Smooth muscle cell (in vitro differentiated cells): Measurements from ENCODE around the gene TFB1M. TPM values are rescaled to one million over a fixed set of nuclear protein-coding genes. Genes with fewer than 3 reads are reported as not detected.
"Not testable (repeated sequence)": the region's sequence is repeated elsewhere in the genome, so short reads cannot be mapped to it uniquely, and the experiment has no call there.

Experiments
- DNase-seq: peaks from one replicate; lab custom pipeline; 2025; ENCODE audit not compliant: unreplicated experiment; lab: John Stamatoyannopoulos, UW
- H2AFZ ChIP-seq: fragments of 200-600 bp; sonication (generic); 2 replicates; pipeline ENCODE4 v1.6.0; 2016; ENCODE audit warnings: antibody characterized with exemption, low read depth, mild to moderate bottlenecking
- H3F3A ChIP-seq: fragments of 200-600 bp; sonication (generic); 2 replicates; pipeline ENCODE4 v1.6.0; 2017; ENCODE audit warnings: antibody characterized with exemption, low read depth
- H3K27ac ChIP-seq: fragments of 200-600 bp; sonication (generic); 2 replicates; pipeline ENCODE4 v1.5.1; 2016; ENCODE audit warnings: low read depth, mild to moderate bottlenecking
- H3K27me3 ChIP-seq: fragments of 200-600 bp; sonication (generic); 2 replicates; pipeline ENCODE4 v1.6.1; 2016; ENCODE audit warnings: low read depth, mild to moderate bottlenecking
- H3K36me3 ChIP-seq: fragments of 200-600 bp; sonication (generic); 2 replicates; pipeline ENCODE4 v1.5.1; 2016; ENCODE audit warnings: low read depth
- H3K4me1 ChIP-seq: fragments of 200-600 bp; sonication (generic); 2 replicates; pipeline ENCODE4 v1.5.1; 2016; ENCODE audit warnings: low read depth
- H3K4me2 ChIP-seq: fragments of 200-600 bp; sonication (generic); 2 replicates; pipeline ENCODE4 v1.6.0; 2016; ENCODE audit warnings: mild to moderate bottlenecking
- H3K4me3 ChIP-seq: fragments of 200-600 bp; sonication (generic); 2 replicates; pipeline ENCODE4 v1.5.1; 2016; ENCODE audit warnings: mild to moderate bottlenecking
- H3K79me2 ChIP-seq: fragments of 200-600 bp; sonication (generic); 2 replicates; pipeline ENCODE4 v1.6.0; 2016; ENCODE audit warnings: low read depth, mild to moderate bottlenecking
- H3K9ac ChIP-seq: fragments of 200-600 bp; sonication (generic); 2 replicates; pipeline ENCODE4 v1.6.0; 2016; ENCODE audit warnings: low read depth
- H3K9me3 ChIP-seq: fragments of 200-600 bp; sonication (generic); replicated peaks from 2 replicates; pipeline ENCODE4 v1.5.1; 2016; ENCODE audit warnings: low read depth
- H4K20me1 ChIP-seq: fragments of 200-600 bp; sonication (generic); 2 replicates; pipeline ENCODE4 v1.6.0; 2016; ENCODE audit warnings: low read depth
- CTCF ChIP-seq: fragments of 200-600 bp; sonication (generic); IDR thresholded peaks from 2 replicates; pipeline ENCODE4 v1.5.1; 2017; ENCODE audit warnings: borderline replicate concordance, mild to moderate bottlenecking, antibody characterized with exemption; ENCODE audit not compliant: insufficient read depth, poor library complexity, severe bottlenecking
- WGBS: methylation state at CpG from one replicate; pipeline ENCODE4 v1.1.7; 2016; ENCODE audit warnings: low lambda C conversion rate; 5-methylcytosine and 5-hydroxymethylcytosine counted together
- polyA plus RNA-seq: library from polyadenylated mRNA; unstranded; fragments of >200 nt; fragmentation: Nextera tagmentation; extraction: Ambion mirVana; gene quantifications from 2 replicates; pipeline ENCODE4 v1.2.1, GENCODE V29; 2016
- total RNA-seq: library from RNA; depleted of rRNA; stranded (reverse); fragments of >200 nt; gene quantifications from 2 replicates; pipeline ENCODE4 v1.2.3, GENCODE V29; 2014

Gene TFB1M
- total and polyA plus RNA-seq, 2 experiments from 2014 or later: 12.1 to 16.9 TPM

DNA sequence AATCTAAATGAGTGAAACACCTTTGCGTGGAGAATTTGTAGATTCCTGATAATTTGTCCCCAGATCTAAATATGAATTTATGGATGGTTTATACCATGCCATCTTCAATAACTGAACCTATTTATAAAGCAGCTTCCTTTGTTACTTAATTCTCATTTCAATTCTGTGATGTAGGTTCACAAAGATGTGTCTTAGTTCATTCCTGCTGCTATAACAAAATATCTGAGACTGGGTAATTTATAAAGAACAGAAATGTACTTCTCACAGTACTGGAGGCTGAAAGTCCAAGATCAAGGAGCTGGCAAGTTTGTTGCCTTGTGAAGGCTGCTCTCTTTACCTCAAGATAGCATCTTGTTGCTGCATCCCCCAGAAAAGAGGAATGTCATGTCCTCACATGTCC, 2.1 kb upstream of the TFB1M start:
- Histone ChIP-seq H2AFZ (no peak overlapping the region), H3K27me3 (no peaks in the 10 kb centered on the region)

DNA sequence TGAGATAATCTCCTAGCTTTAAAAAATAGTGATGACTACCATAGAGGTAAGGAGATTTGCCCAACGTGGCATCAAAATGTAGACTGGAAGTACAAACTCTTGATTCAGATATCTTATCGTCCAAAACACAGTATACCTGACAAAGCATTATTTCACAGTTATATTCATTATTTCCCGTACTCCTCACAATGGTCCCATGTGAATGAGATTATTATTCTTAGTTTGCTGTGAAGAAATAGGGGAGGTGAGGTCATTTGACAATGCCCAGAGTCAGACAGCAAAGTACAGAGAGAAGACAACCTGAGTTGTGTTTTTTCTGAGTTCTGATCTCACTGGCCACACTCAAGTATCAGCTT, 1.2 kb upstream of the TFB1M start:
- no peak for TF ChIP-seq CTCF
- no peak for DNase-seq
- 72% methylated on average over 3 of the region's 3 CpGs for WGBS
- Histone ChIP-seq H2AFZ (peak overlapping the region; percentile 90), H3K9ac (peak overlapping the region; percentile 24), H3K4me3 (peak overlapping the region; percentile 89), H3K4me2 (peak overlapping the region; percentile 98), H3K36me3 (no peaks in the 10 kb centered on the region), H3K27me3 (no peaks in the 10 kb centered on the region), H3K79me2 (peaks cover 14% of the 10 kb centered on the region), H3K9me3 (no peaks in the 10 kb centered on the region), H3F3A (peaks cover 9% of the 10 kb centered on the region), H4K20me1 (no peaks in the 10 kb centered on the region), H3K27ac (peak overlapping the region; percentile 81), H3K4me1 (peaks cover 6% of the 10 kb centered on the region)

More for the DNA sequence above, 2.1 kb upstream of the TFB1M start:
- Histone ChIP-seq H3K4me2 (no peak overlapping the region), H3K9ac (no peak overlapping the region), H3K9me3 (no peaks in the 10 kb centered on the region), H3K4me3 (no peak overlapping the region), H3F3A (peaks cover 9% of the 10 kb centered on the region), H3K79me2 (peaks cover 14% of the 10 kb centered on the region), H3K27ac (no peak overlapping the region), H3K36me3 (no peaks in the 10 kb centered on the region), H4K20me1 (no peaks in the 10 kb centered on the region), H3K4me1 (peaks cover 6% of the 10 kb centered on the region)
- WGBS: 97% methylated on average over 1 of the region's 1 CpG
- TF ChIP-seq CTCF: no peak
- DNase-seq: no peak

GRCh38 chr6:155314773-155315515, 660 bp upstream of the TFB1M start:
- H2AFZ ChIP-seq: peak overlapping the region; percentile 90
- peak overlapping the region; percentile 24 for H3K9ac ChIP-seq
- TF ChIP-seq CTCF: no peak
- H3K4me2 ChIP-seq: peak overlapping the region; percentile 98
- H3K27ac ChIP-seq: peak overlapping the region; percentile 81
- H3K27me3 ChIP-seq: no peaks in the 10 kb centered on the region
- H3K4me3 ChIP-seq: peak overlapping the region; percentile 89
- peaks cover 9% of the 10 kb centered on the region for H3F3A ChIP-seq
- no peaks in the 10 kb centered on the region for H4K20me1 ChIP-seq
- WGBS: 7% methylated on average over 20 of the region's 20 CpGs
- no peaks in the 10 kb centered on the region for H3K9me3 ChIP-seq
- H3K79me2 ChIP-seq: peaks cover 14% of the 10 kb centered on the region
- H3K36me3 ChIP-seq: no peaks in the 10 kb centered on the region
- DNase-seq: no peak
- H3K4me1 ChIP-seq: peaks cover 6% of the 10 kb centered on the region

GRCh38 chr6:155313602-155314091, 637 bp downstream of the TFB1M start:
- Histone ChIP-seq H3K36me3 (no peaks in the 10 kb centered on the region), H3K4me2 (peak overlapping the region; percentile 98), H3K4me1 (peaks cover 6% of the 10 kb centered on the region), H3K9me3 (no peaks in the 10 kb centered on the region), H3K4me3 (peak overlapping the region; percentile 89), H3K27me3 (no peaks in the 10 kb centered on the region), H3F3A (peaks cover 9% of the 10 kb centered on the region), H2AFZ (peak overlapping the region; percentile 98), H3K79me2 (peaks cover 14% of the 10 kb centered on the region), H3K9ac (peak overlapping the region; percentile 64), H3K27ac (no peak overlapping the region), H4K20me1 (no peaks in the 10 kb centered on the region)
- no peak for TF ChIP-seq CTCF
- no peak for DNase-seq
- 2% methylated on average over 15 of the region's 15 CpGs for WGBS

DNA sequence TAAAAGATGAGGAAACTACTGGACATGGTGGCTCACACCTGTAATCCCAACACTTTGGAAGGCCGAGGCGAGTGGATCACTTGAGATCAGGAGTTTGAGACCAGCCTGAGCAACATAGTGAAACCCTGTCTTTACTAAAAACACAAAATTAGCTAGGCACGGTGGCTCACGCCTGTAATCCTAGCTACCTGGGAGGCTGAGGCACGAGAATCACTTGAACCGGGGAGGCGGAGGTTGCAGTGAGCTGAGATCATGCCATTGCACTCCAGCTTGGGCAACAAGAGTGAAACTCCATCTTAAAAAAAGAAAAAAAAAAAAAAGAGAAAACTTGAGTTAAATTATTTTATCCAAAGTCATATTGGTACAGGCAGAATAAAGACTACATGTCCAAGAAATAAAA, 1.3 kb downstream of the TFB1M start:
- DNase-seq, H2AFZ ChIP-seq, H3F3A ChIP-seq, H4K20me1 ChIP-seq, H3K9me3 ChIP-seq, H3K4me1 ChIP-seq, H3K36me3 ChIP-seq, H3K9ac ChIP-seq, H3K27me3 ChIP-seq, H3K27ac ChIP-seq: not testable (repeated sequence)
- Histone ChIP-seq H3K79me2 (peaks cover 16% of the 10 kb centered on the region), H3K4me2 (peak overlapping the region; percentile 98), H3K4me3 (peak overlapping the region; percentile 89)
- 97% methylated on average over 7 of the region's 7 CpGs for WGBS
